T-cell (primary cell): ENCODE measurements around the gene FAM219A. TPM values are rescaled to one million over a fixed set of nuclear protein-coding genes. Genes with fewer than 3 reads are reported as not detected.

ENCODE experiments used
- ATAC-seq, 4 experiments: fragments of 200-7000 bp in 3 of 4; fragments of 150-1000 bp in 1 of 4; cut with Tn5 transposase; replicated peaks in 1 of 4; 1 replicate in 3 of 4; 2 replicates in 1 of 4; pipeline ENCODE4 v1.10.0; 2021; ENCODE audit warnings: moderate library complexity in 3 of 4, mild to moderate bottlenecking in 2 of 4, moderate number of reproducible peaks in 1 of 4
- CTCF ChIA-PET, 2 donors: fragments of 300-600 bp; sonication (Branson Sonifier 250); formaldehyde crosslinking; loops; one replicate each; lab custom pipeline; 2022; ENCODE audit warnings: antibody characterized with exemption in 2 of 2; lab: Charles Lee
- POLR2A ChIA-PET, 2 donors: fragments of 300-600 bp; sonication (Branson Sonifier 250); formaldehyde crosslinking; loops; one replicate each; lab custom pipeline; 2022; ENCODE audit warnings: antibody characterized with exemption in 2 of 2; lab: Charles Lee
- DNase-seq, 35 experiments: peaks; one replicate each; pipeline versions ENCODE4 v3.0.0 to v3.0.0-alpha.2; 2013 to 2023
- H3K27ac ChIP-seq: one replicate; pipeline ENCODE4 v1.5.1; 2013; ENCODE audit warnings: low read length
- H3K27me3 ChIP-seq, 2 experiments: replicated peaks in 1 of 2; 1 replicate in 1 of 2; 2 replicates in 1 of 2; pipeline versions ENCODE4 v1.6.1 to v1.7.0; 2013; ENCODE audit warnings: low read length in 1 of 2, mixed read lengths in 1 of 2; ENCODE audit not compliant: control insufficient read depth in 2 of 2, insufficient read depth in 2 of 2; ENCODE audit errors: extremely low read depth in 1 of 2
- H3K36me3 ChIP-seq, 2 donors: 1 replicate in 1 of 2; 2 replicates in 1 of 2; pipeline versions ENCODE4 v1.6.1 to v1.7.0; 2013; ENCODE audit warnings: low read length in 1 of 2; ENCODE audit not compliant: control insufficient read depth in 2 of 2, insufficient read depth in 1 of 2; ENCODE audit errors: extremely low read depth in 1 of 2
- H3K4me1 ChIP-seq, 2 experiments: 1 replicate in 1 of 2; 2 replicates in 1 of 2; pipeline versions ENCODE4 v1.6.1 to v1.7.0; 2013; ENCODE audit warnings: low read length in 2 of 2, mixed read lengths in 1 of 2; ENCODE audit not compliant: insufficient read depth in 2 of 2, control insufficient read depth in 1 of 2; ENCODE audit errors: extremely low read depth in 1 of 2
- H3K4me3 ChIP-seq, 2 donors: 1 replicate in 1 of 2; 2 replicates in 1 of 2; pipeline versions ENCODE4 v1.5.1 to v1.7.0; 2013; ENCODE audit warnings: mild to moderate bottlenecking in 2 of 2, low read length in 1 of 2, moderate library complexity in 1 of 2; ENCODE audit not compliant: control insufficient read depth in 1 of 2; ENCODE audit errors: extremely low read depth in 1 of 2
- H3K9me3 ChIP-seq: 2 replicates; pipeline ENCODE4 v1.7.0; 2013
- H3K27ac Mint-ChIP-seq, 2 donors: one replicate each; pipeline ENCODE4 v1.8.0; 2020 to 2021; ENCODE audit warnings: mild to moderate bottlenecking in 2 of 2, mixed read lengths in 2 of 2
- H3K27me3 Mint-ChIP-seq, 2 donors: one replicate each; pipeline ENCODE4 v1.8.0; 2021 to 2022; ENCODE audit warnings: mixed read lengths in 2 of 2
- H3K36me3 Mint-ChIP-seq: one replicate; pipeline ENCODE4 v1.8.0; 2021; ENCODE audit warnings: mixed read lengths
- H3K4me1 Mint-ChIP-seq, 3 donors: one replicate each; pipeline ENCODE4 v1.8.0; 2020 to 2022; ENCODE audit warnings: mixed read lengths in 3 of 3, mild to moderate bottlenecking in 1 of 3
- H3K4me3 Mint-ChIP-seq, 3 donors: one replicate each; pipeline ENCODE4 v1.8.0; 2020 to 2022; ENCODE audit warnings: mild to moderate bottlenecking in 3 of 3, mixed read lengths in 3 of 3, moderate library complexity in 3 of 3
- H3K9me3 Mint-ChIP-seq, 3 donors: one replicate each; pipeline ENCODE4 v1.8.0; 2020 to 2022; ENCODE audit warnings: mixed read lengths in 3 of 3
- WGBS: methylation state at CpG from one replicate; pipeline ENCODE4 v1.1.5; 2013; ENCODE audit warnings: missing lambda C conversion rate; ENCODE audit not compliant: insufficient coverage; 5-methylcytosine and 5-hydroxymethylcytosine counted together
- total RNA-seq, 35 experiments: library from RNA in 6 of 35; stranded (reverse) in 6 of 35; fragments of 120-200 nt in 1 of 35; gene quantifications; one replicate each; pipeline versions ENCODE4 v1.2.1 to v1.2.4 and lab custom pipeline; 2013 to 2026

Gene FAM219A
- total RNA-seq, 5 donors from 2014 or later (not counting 1 experiment from before 2014, with no cell fraction given) = 10.7 to 20.7 (median 18.7) TPM

DNA sequence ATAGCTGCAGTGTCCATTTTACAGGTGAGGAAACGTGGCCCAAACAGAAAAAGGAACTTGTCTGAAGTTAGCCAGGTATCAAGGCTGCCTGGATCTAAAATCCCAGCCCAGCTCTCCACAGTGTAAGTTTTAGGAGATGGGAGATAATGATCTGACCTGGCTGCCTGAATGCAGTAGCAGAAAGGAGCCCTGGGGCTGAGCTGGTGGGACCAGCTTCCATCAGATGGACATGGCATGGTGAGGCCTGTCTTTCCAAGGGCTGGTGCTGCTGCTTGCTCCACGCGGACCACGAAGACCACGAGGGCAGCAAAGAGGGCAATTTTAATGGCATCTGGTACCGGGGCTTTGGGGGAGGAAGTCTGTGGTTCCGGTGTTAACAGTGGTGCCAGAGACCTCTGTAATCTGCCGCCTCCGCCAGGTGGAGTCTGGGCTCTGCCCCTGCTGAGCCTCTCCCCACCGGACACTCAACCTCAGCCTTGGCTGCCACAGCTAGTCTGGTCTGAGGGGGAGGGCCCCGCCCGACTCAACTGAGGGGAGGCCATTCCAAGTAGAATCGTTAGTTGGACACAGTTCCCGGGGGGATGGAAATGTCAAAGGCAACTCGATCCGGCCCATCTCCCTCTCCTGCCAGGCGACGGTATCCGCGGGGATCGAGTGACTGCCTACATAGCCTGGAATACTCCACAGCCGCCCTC, 82.3 kb downstream of the FAM219A start:
- ATAC-seq (peak in 3 of 4 experiments; percentile 20 to 28 (median 22)), DNase-seq (peak in 31 of 35 experiments; percentile 15 to 71 (median 41))
- Mint-ChIP-seq H3K36me3 (no peaks in the 10 kb centered on the region), H3K27me3 (no peaks in the 10 kb centered on the region), H3K4me3 (peak overlapping the region; percentile 89 to 94 (median 90)), H3K4me1 (peaks cover 34 to 46% (median 40%) of the 10 kb centered on the region in 3 donors), H3K9me3 (no peaks in the 10 kb centered on the region), H3K27ac (peak overlapping the region; percentile 87 to 89)
- Histone ChIP-seq H3K4me1 (peaks cover 10 to 42% of the 10 kb centered on the region in 2 experiments), H3K4me3 (peak overlapping the region; percentile 34 to 63), H3K9me3 (no peaks in the 10 kb centered on the region), H3K36me3 (peaks cover 0 to 2% of the 10 kb centered on the region in 2 donors), H3K27me3 (peaks cover 0 to under 1% of the 10 kb centered on the region in 2 experiments), H3K27ac (peak overlapping the region; percentile 36)
- CTCF ChIA-PET = interaction anchor here (1.1 to 3.6 kb wide), 5 partner anchors 42 to 289 kb away, joined by 3 to 21 read pairs (median 5); no protein-coding TSS in a partner anchor
- 7% methylated on average over 6 of the region's 22 CpGs for WGBS
- POLR2A ChIA-PET = interaction anchor here in 1 of 2 donors (0.5 to 0.6 kb wide), 2 partner anchors 100 to 148 kb away, joined by 3 to 7 read pairs; no protein-coding TSS in a partner anchor

DNA sequence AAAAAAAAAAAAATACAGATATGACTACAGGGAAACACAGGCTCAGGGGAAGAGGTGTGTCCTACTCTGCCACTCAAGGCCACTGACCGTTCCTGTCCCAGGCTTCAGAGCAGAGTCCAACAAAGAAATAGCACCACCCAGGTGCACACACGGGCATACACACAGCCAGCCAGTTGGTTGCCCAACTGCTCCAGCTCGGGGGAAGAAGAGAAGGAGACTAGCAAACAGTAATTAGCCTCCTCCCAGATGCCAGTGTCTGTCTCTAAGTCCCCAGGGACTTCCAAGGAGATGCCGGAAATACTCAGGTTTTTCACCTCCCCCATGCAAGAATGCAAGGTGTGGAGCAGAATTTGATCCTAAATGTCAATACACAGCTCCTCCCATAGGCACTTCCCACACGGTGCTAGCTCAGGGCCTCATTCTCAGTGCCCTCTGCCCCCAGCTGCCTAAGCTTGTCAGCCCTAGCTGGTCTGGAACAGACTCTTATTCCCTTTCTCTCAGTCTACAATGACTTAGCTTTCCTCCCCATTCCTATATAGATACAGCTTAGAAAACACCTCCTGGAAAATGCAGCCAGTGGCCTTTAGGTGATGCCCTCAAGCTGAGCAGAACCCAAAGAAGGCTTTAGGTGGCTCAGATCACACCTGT, 83.3 kb downstream of the FAM219A start:
- Histone ChIP-seq H3K27me3 (no peaks in the 10 kb centered on the region), H3K4me3 (no peak overlapping the region), H3K27ac (no peak overlapping the region), H3K9me3 (no peaks in the 10 kb centered on the region), H3K4me1 (peaks cover 5 to 32% of the 10 kb centered on the region in 2 experiments), H3K36me3 (peaks cover 0 to 2% of the 10 kb centered on the region in 2 donors)
- DNase-seq = no peak
- ChIA-PET POLR2A (interaction anchor here (0.6 kb wide), 2 partner anchors 99 to 260 kb away, joined by 3 to 7 read pairs; no protein-coding TSS in a partner anchor), CTCF (interaction anchor here (1.0 to 3.6 kb wide), 3 partner anchors 43 to 44 kb away, joined by 3 to 21 read pairs (median 4); no protein-coding TSS in a partner anchor)
- Mint-ChIP-seq H3K36me3 (peaks cover 5% of the 10 kb centered on the region), H3K4me1 (peaks cover 26 to 37% (median 30%) of the 10 kb centered on the region in 3 donors), H3K9me3 (no peaks in the 10 kb centered on the region), H3K4me3 (peak overlapping the region; percentile 89 to 94 (median 90)), H3K27ac (peak overlapping the region; percentile 9 to 89), H3K27me3 (no peaks in the 10 kb centered on the region)
- 56% methylated on average over 3 of the region's 5 CpGs for WGBS
- no peak for ATAC-seq

DNA sequence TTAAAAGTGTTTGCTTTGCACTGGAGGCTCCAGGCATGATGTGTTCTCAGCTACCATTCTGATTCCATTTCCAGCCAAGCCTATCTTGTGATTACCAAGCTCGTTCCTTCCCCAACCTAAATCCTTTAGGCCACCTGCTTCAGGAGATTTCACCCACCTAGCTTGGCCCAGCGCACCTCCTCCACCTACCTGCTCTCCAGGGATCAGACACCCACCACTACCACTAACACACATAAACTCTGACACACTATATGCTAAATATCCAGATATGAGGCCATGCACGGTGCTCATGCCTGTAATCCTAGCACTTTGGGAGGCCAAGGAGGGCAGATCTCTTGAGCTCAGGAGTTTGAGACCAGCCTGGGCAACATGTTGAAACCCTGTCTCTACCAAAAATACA, 84.0 kb downstream of the FAM219A start:
- ATAC-seq = no peak
- peaks cover 19 to 30% (median 23%) of the 10 kb centered on the region in 3 donors for H3K4me1 Mint-ChIP-seq
- no peaks in the 10 kb centered on the region for H3K9me3 Mint-ChIP-seq
- Histone ChIP-seq H3K27me3 (no peaks in the 10 kb centered on the region), H3K27ac (no peak overlapping the region), H3K9me3 (no peaks in the 10 kb centered on the region), H3K4me3 (no peak overlapping the region), H3K4me1 (peaks cover 2 to 26% of the 10 kb centered on the region in 2 experiments), H3K36me3 (peaks cover 0 to 2% of the 10 kb centered on the region in 2 donors)
- no peak overlapping the region for H3K4me3 Mint-ChIP-seq
- H3K36me3 Mint-ChIP-seq = peaks cover 6% of the 10 kb centered on the region
- peak overlapping the region in 1 of 2 donors; percentile 2 for H3K27ac Mint-ChIP-seq
- POLR2A ChIA-PET = interaction anchor here in 1 of 2 donors (0.6 kb wide), 1 partner anchor 260 kb away, joined by 3 read pairs; no protein-coding TSS in a partner anchor
- no peak for DNase-seq
- WGBS = 100% methylated on average over 2 of the region's 3 CpGs
- CTCF ChIA-PET = interaction anchor here (0.6 to 1.0 kb wide), 3 partner anchors 12 to 42 kb away, joined by 3 to 9 read pairs (median 4); no protein-coding TSS in a partner anchor
- H3K27me3 Mint-ChIP-seq = no peaks in the 10 kb centered on the region

DNA sequence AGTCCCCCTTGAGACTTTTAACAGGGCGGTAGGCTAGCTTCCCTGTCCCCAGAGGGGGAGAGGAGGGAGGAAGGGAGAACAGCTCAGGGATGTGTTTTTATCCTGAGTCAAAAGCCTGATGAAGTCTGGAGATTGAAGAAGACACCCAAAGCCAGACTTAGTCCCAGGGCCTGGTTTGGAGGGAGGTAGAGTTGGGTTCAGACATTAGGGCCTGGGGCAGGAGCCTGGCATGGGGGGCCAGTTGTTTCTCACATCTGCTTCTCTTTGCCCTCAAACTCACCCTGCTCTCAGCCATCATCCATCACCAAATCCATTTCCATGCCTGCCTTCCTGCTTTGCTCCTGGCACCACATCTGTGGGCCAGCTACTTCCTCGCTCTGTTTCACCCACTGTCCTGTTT, 84.6 kb downstream of the FAM219A start:
- H3K4me1 Mint-ChIP-seq = peaks cover 13 to 24% (median 20%) of the 10 kb centered on the region in 3 donors
- no peaks in the 10 kb centered on the region for H3K9me3 Mint-ChIP-seq
- H3K27me3 Mint-ChIP-seq = no peaks in the 10 kb centered on the region
- WGBS = 93% methylated on average over 2 of the region's 2 CpGs
- H3K36me3 ChIP-seq = peaks cover 0 to 2% of the 10 kb centered on the region in 2 donors
- peaks cover 7% of the 10 kb centered on the region for H3K36me3 Mint-ChIP-seq
- CTCF ChIA-PET = interaction anchor here (0.6 to 1.1 kb wide), 6 partner anchors 9 to 261 kb away, joined by 3 to 9 read pairs (median 4); no protein-coding TSS in a partner anchor
- no peak overlapping the region for H3K4me3 Mint-ChIP-seq
- H3K27ac ChIP-seq = no peak overlapping the region
- DNase-seq = no peak
- no peaks in the 10 kb centered on the region for H3K27me3 ChIP-seq
- no peak overlapping the region for H3K27ac Mint-ChIP-seq
- POLR2A ChIA-PET = no interaction called here
- peaks cover 2 to 20% of the 10 kb centered on the region in 2 experiments for H3K4me1 ChIP-seq
- ATAC-seq = no peak
- H3K9me3 ChIP-seq = no peaks in the 10 kb centered on the region
- H3K4me3 ChIP-seq = no peak overlapping the region

DNA sequence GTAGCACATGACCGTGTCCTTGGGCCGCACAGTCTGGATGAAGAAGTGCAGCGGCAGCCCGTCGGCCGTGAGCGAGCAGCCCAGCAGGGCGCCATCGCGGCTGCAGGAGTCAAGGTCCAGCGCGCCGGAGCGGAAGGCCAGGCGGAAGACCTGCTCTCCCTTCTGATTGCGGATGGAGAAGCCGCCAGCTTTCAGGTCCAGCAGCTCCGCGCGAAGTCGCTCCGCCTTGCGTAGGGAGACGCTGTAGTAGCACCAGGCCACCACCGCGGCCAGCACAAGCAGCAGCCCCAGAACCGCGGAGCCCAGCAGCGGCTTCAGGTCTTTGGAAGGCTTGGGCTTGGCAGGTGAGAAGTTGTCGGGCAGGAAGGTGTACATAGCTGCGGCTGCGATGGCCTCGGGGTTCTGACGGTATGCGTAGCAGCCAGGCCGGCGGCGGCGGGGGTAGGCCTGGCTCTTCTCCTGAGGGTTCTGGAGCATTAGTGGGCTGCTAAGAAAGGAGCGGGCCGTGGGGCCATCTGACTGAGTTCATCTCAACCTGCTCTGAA, 85.8 kb downstream of the FAM219A start:
- Mint-ChIP-seq H3K4me1 (peaks cover 13 to 16% (median 16%) of the 10 kb centered on the region in 3 donors), H3K27ac (no peak overlapping the region), H3K4me3 (no peak overlapping the region), H3K9me3 (peaks cover 0 to 3% (median 0%) of the 10 kb centered on the region in 3 donors), H3K36me3 (peaks cover 14% of the 10 kb centered on the region), H3K27me3 (no peaks in the 10 kb centered on the region)
- Histone ChIP-seq H3K9me3 (no peaks in the 10 kb centered on the region), H3K27ac (no peak overlapping the region), H3K4me3 (no peak overlapping the region), H3K4me1 (peaks cover 2 to 18% of the 10 kb centered on the region in 2 experiments), H3K27me3 (no peaks in the 10 kb centered on the region), H3K36me3 (peaks cover 0 to 2% of the 10 kb centered on the region in 2 donors)
- 97% methylated on average over 39 of the region's 41 CpGs for WGBS
- CTCF ChIA-PET = interaction anchor here in 1 of 2 donors (1.1 kb wide), 1 partner anchor 8 kb away, joined by 5 read pairs; no protein-coding TSS in a partner anchor
- DNase-seq (no peak), ATAC-seq (no peak)
- POLR2A ChIA-PET = no interaction called here
